Activated naive CD8-positive, alpha-beta T cell treated with anti-CD3 and anti-CD28 coated beads, Interleukin-2, amount 10 ng/mL, durations not matched to agents 7 days and 5 days (primary cell): ENCODE results near the gene NDUFAF2. TPM values are rescaled to one million over a fixed set of nuclear protein-coding genes. Genes with fewer than 3 reads are reported as not detected.
"Not testable (repeated sequence)": the region's sequence is repeated elsewhere in the genome, so short reads cannot be mapped to it uniquely, and the experiment has no call there.

Experiments
- ATAC-seq: fragments of 150-1000 bp; cut with Tn5 transposase; one replicate; pipeline ENCODE4 v1.10.0; 2021; ENCODE audit warnings: low read depth, moderate library complexity
- POLR2A ChIA-PET: fragments of 350-600 bp; sonication (Branson Sonifier 250); formaldehyde crosslinking; loops from one replicate; lab custom pipeline; 2021; ENCODE audit warnings: antibody characterized with exemption; lab: Charles Lee
- DNase-seq: peaks from one replicate; pipeline ENCODE4 v3.0.0; 2021
- H3K27ac Mint-ChIP-seq: one replicate; pipeline ENCODE4 v1.8.0; 2022; ENCODE audit warnings: mild to moderate bottlenecking, mixed read lengths
- H3K27me3 Mint-ChIP-seq: one replicate; pipeline ENCODE4 v1.8.0; 2022; ENCODE audit warnings: mild to moderate bottlenecking, moderate library complexity, mixed read lengths
- H3K36me3 Mint-ChIP-seq: one replicate; pipeline ENCODE4 v1.8.0; 2021; ENCODE audit warnings: mild to moderate bottlenecking, mixed read lengths
- H3K4me1 Mint-ChIP-seq: one replicate; pipeline ENCODE4 v1.8.0; 2021; ENCODE audit warnings: mixed read lengths
- H3K4me3 Mint-ChIP-seq: one replicate; pipeline ENCODE4 v1.8.0; 2022; ENCODE audit warnings: mild to moderate bottlenecking, moderate library complexity, mixed read lengths
- H3K9me3 Mint-ChIP-seq: one replicate; pipeline ENCODE4 v1.8.0; 2021; ENCODE audit warnings: mixed read lengths
- total RNA-seq, 2 experiments: library from RNA; stranded (reverse); gene quantifications; one replicate each; pipeline ENCODE4 v1.2.3, GENCODE V29; 2021

The NDUFAF2 gene
- total RNA-seq, 2 experiments from 2014 or later = 16.2 to 18.5 TPM

DNA sequence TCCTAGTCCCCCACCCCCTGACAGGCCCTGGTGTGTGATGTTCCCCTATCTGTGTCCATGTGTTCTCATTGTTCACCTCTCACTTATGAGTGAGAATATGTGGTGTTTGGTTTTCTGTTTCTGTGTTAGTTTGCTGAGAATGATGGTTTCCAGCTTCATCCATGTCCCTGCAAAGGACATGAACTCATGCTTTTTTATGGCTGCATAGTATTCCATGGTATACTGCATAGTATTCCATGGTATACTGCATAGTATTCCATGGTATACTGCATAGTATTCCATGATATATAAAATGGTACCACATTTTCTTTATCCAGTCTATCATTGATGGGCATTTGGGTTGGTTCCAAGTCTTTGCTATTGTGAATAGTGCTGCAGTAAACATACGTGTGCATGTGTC is 86.3 kb downstream of the NDUFAF2 start:
- H3K27ac Mint-ChIP-seq, H3K27me3 Mint-ChIP-seq, H3K36me3 Mint-ChIP-seq, DNase-seq, POLR2A ChIA-PET, H3K9me3 Mint-ChIP-seq, H3K4me3 Mint-ChIP-seq, H3K4me1 Mint-ChIP-seq, ATAC-seq: not testable (repeated sequence)

DNA sequence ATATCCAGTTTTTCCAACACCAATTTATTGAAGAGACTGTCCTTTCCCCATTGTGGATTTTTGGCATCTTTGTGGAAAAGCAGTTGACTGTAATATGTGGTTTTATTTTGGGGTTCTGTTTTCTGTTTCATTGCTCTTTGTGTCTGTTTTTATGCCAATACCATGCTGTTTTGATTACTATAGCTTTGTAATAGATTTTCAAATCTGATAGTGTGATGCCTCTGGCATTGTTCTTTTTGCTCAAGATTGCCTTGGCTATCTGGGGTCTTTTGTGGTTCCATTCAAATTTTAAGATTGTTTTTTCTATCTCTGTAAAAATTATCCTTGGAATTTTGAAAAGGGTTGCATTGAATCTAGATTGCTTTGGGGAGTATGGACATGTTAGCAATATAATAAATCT is 99.5 kb downstream of the NDUFAF2 start:
- H3K4me1 Mint-ChIP-seq = peaks cover 2% of the 10 kb centered on the region

DNA sequence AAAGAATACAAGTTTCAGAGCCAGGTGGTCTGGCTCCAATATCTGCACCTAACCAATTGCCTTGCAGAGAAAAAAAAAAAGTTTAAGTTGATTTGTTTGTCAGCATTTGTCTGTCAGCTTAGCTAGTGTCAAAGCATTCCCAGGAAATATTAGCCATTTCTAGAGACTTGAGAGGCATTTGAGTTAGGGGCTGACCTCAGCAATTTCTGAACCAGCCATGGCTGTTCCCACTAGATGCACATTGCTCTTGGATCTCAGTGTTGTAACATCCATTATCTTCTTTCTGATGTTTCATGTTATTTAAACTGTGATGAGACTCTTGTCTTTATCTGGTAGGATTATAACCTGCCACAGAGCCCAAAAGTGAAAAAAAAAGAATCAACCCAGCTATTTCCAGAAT is 102.3 kb downstream of the NDUFAF2 start:
- Mint-ChIP-seq H3K4me1 (peaks cover 2% of the 10 kb centered on the region), H3K27ac (no peak overlapping the region), H3K36me3 (peaks cover 15% of the 10 kb centered on the region), H3K4me3 (no peak overlapping the region), H3K27me3 (no peaks in the 10 kb centered on the region), H3K9me3 (peaks cover 4% of the 10 kb centered on the region)
- no peak for DNase-seq
- ATAC-seq = no peak
- POLR2A ChIA-PET = no interaction called here

More for the DNA sequence above, 99.5 kb downstream of the NDUFAF2 start:
- peaks cover 4% of the 10 kb centered on the region for H3K9me3 Mint-ChIP-seq
- POLR2A ChIA-PET = no interaction called here
- no peaks in the 10 kb centered on the region for H3K27me3 Mint-ChIP-seq
- H3K4me3 Mint-ChIP-seq = no peak overlapping the region
- no peak for DNase-seq
- ATAC-seq = no peak
- H3K36me3 Mint-ChIP-seq = peaks cover 15% of the 10 kb centered on the region
- no peak overlapping the region for H3K27ac Mint-ChIP-seq

DNA sequence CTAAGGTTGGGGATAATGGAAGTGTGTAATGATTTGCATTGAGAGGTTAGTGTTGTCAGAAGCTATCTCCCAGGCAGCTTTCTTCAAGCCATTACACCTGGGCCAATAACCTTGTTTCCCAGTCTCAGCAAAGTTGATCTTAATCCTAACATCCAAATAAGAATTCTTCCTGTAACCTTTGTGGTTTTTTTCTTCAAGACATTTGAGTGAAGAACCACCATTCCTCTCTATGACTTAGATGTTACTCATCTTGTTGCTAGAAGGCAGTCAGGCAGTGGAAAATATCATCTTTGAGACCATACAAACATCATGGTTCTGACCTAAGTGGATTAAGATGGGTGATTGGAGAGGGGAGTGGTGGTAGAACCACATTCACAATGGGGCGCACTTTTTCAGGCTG is 103.5 kb downstream of the NDUFAF2 start:
- H3K27ac Mint-ChIP-seq = no peak overlapping the region
- no peak for ATAC-seq
- H3K9me3 Mint-ChIP-seq = peaks cover 4% of the 10 kb centered on the region
- POLR2A ChIA-PET = no interaction called here
- peaks cover 15% of the 10 kb centered on the region for H3K36me3 Mint-ChIP-seq
- no peak for DNase-seq
- H3K4me1 Mint-ChIP-seq = peaks cover 2% of the 10 kb centered on the region
- no peaks in the 10 kb centered on the region for H3K27me3 Mint-ChIP-seq
- no peak overlapping the region for H3K4me3 Mint-ChIP-seq

DNA sequence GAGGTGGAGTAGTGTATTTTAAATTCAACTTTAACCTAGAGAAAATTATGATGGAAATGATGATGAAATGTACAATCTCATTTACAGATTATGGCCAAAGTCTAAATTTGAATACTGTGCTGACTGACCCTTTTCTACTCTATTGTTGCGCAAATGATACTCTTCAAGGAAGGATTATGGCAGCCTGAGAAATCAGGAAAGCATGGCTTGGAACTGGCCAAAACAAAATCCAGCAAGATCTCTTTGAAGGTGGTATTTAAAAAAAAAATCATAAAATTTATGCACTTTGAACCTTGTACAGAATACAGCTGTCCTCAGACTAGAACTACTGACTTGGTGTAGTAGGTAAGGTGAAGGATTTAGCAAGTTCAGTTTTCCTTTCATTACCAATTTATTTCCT is 105.3 kb downstream of the NDUFAF2 start:
- POLR2A ChIA-PET = no interaction called here
- Mint-ChIP-seq H3K36me3 (peaks cover 9% of the 10 kb centered on the region), H3K9me3 (peaks cover 2% of the 10 kb centered on the region), H3K4me1 (peaks cover 2% of the 10 kb centered on the region), H3K27ac (no peak overlapping the region), H3K27me3 (no peaks in the 10 kb centered on the region), H3K4me3 (no peak overlapping the region)
- no peak for DNase-seq
- no peak for ATAC-seq

DNA sequence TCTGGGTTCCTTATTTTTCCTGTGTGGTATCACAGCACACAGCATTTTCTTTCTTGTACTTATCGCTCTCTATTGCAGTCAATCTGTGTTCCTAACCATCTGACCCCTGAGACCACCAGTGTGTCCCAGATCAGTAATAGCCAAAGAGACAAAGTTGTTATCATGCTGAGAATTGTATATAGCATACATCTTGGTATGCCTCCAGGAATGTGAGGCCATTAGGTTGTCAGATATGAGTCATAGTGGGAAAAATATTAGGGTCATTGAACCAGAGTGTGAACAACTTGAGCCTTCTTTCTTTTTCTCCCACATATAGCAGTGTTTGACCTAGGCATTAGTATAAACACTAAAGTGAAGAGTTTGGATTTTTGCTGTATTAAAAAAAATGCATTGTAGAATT is 106.3 kb downstream of the NDUFAF2 start:
- no peak overlapping the region for H3K27ac Mint-ChIP-seq
- DNase-seq (no peak), ATAC-seq (no peak)
- H3K36me3 Mint-ChIP-seq = peaks cover 4% of the 10 kb centered on the region
- H3K4me3 Mint-ChIP-seq = no peak overlapping the region
- H3K9me3 Mint-ChIP-seq = peaks cover 2% of the 10 kb centered on the region
- H3K4me1 Mint-ChIP-seq = peaks cover 2% of the 10 kb centered on the region
- POLR2A ChIA-PET = no interaction called here
- no peaks in the 10 kb centered on the region for H3K27me3 Mint-ChIP-seq

DNA sequence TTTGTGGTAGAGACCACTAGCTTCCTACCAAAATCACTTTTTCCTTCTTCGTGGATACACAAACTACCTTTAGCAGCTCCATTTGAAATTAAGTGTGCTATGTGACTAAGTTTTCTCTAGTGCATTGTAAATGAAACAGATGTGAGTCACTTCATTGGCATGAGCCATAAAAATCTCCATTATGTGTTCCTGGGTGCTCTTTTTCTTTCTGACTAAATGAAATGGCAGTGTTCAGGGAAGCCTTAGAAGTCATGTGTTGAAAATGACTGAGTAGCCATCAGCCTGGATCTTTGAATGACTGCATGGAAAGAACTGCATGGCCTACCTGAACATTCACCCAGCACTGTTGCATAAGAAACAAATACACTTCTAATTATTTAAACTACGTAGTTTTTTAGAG is 107.9 kb downstream of the NDUFAF2 start:
- DNase-seq (no peak), ATAC-seq (no peak)
- H3K27me3 Mint-ChIP-seq = no peaks in the 10 kb centered on the region
- H3K27ac Mint-ChIP-seq = no peak overlapping the region
- peaks cover 2% of the 10 kb centered on the region for H3K36me3 Mint-ChIP-seq
- POLR2A ChIA-PET = no interaction called here
- peaks cover 2% of the 10 kb centered on the region for H3K4me1 Mint-ChIP-seq
- no peak overlapping the region for H3K4me3 Mint-ChIP-seq
- H3K9me3 Mint-ChIP-seq = no peaks in the 10 kb centered on the region

DNA sequence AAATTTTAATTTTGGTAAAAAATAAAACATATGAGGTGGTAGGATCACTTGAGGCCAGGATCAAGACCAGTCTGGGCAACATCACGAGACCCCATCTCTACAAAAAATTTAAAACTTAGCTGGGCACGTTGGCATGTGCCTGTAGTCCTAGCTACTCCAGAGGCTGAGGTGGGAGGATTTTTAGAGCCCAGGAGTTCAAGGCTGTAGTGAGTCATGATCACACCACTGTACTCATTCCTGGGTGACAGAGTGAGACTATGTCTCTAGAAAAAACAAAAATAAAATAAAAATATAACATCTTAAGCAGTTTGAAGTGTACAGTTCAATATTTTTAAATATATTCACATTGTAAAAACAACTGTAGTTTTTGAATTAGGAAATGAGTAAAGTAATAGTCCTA is 108.9 kb downstream of the NDUFAF2 start:
- POLR2A ChIA-PET = no interaction called here
- no peaks in the 10 kb centered on the region for H3K27me3 Mint-ChIP-seq
- H3K36me3 Mint-ChIP-seq = no peaks in the 10 kb centered on the region

DNA sequence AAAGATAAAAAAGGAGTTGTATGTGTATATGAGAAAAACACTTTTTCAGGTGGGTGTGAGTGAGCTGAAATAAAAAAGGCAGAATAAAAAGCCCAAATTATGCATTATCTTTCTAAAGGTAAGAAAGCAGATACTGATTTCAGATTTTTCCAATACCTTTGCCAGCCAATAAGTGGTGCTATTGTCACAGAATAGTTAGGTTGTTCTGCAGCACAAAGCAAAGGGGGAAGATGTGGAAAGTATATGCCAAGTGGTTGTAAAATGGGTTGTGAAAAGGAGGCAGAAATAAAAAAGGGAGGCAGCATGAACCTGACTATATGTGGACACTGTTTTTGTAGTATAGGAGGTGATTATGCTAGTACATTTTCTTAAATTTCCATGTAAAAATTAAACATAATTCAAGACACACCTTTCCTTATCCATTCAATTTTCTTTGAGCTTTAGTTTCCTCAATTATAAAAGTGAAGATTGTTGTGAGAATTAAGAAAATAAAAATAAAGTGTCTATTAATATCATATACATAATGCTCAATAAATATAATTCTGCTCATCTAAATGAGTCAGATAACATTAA is 110.5 kb downstream of the NDUFAF2 start:
- ATAC-seq = peak; percentile 47
- Mint-ChIP-seq H3K36me3 (peaks cover 1% of the 10 kb centered on the region), H3K4me3 (no peak overlapping the region), H3K9me3 (no peaks in the 10 kb centered on the region), H3K4me1 (no peaks in the 10 kb centered on the region), H3K27ac (no peak overlapping the region), H3K27me3 (no peaks in the 10 kb centered on the region)
- POLR2A ChIA-PET = no interaction called here
- no peak for DNase-seq

More for the DNA sequence above, 108.9 kb downstream of the NDUFAF2 start:
- H3K27ac Mint-ChIP-seq = no peak overlapping the region
- no peaks in the 10 kb centered on the region for H3K9me3 Mint-ChIP-seq
- ATAC-seq (no peak), DNase-seq (no peak)
- no peaks in the 10 kb centered on the region for H3K4me1 Mint-ChIP-seq
- no peak overlapping the region for H3K4me3 Mint-ChIP-seq

DNA sequence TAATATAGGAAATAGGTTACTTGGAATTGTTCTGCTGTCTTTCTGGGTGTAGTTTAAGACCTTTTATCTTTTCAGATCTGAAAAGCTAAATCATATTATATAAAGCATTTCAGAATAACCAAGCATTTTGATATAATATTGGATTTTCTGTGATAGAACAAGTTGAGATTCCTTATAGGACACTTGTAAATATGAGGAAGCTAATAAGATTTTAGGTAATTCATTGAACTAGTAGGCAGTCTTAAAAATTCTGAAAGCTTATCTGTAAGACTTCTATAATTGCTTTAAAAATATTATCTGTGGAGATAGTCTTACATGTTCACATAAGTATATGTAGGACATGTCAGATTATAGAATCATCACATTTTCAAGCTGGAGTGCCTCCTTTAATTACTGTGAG is 114.5 kb downstream of the NDUFAF2 start:
- Mint-ChIP-seq H3K27me3 (no peaks in the 10 kb centered on the region), H3K27ac (no peak overlapping the region), H3K36me3 (peaks cover 9% of the 10 kb centered on the region), H3K4me3 (no peak overlapping the region), H3K9me3 (peaks cover 2% of the 10 kb centered on the region), H3K4me1 (no peaks in the 10 kb centered on the region)
- POLR2A ChIA-PET = no interaction called here
- DNase-seq = no peak
- ATAC-seq = no peak

DNA sequence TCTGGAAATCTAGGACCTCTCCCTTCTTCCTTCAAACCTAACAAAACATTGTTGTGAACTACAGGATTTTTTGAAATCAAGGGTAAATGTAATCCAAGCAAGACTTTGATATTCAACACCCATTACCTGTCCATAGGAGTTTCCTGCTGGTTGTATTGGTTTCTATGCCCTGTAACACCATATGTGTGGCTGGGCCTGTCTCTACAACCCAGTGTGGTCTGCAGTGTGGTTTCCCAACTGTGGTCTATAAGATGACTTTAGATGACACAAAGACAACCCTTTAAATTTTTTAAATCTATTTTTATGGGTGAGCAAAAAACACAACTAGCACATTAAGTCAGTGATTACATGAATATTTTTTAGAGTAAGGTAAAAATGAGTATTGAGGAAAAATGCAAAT is 124.1 kb downstream of the NDUFAF2 start:
- H3K27me3 Mint-ChIP-seq = no peaks in the 10 kb centered on the region
- DNase-seq = no peak
- no peak overlapping the region for H3K4me3 Mint-ChIP-seq
- peaks cover 5% of the 10 kb centered on the region for H3K36me3 Mint-ChIP-seq
- POLR2A ChIA-PET = no interaction called here
- H3K27ac Mint-ChIP-seq = no peak overlapping the region
- ATAC-seq = no peak
- H3K4me1 Mint-ChIP-seq = peaks cover 5% of the 10 kb centered on the region
- no peaks in the 10 kb centered on the region for H3K9me3 Mint-ChIP-seq

DNA sequence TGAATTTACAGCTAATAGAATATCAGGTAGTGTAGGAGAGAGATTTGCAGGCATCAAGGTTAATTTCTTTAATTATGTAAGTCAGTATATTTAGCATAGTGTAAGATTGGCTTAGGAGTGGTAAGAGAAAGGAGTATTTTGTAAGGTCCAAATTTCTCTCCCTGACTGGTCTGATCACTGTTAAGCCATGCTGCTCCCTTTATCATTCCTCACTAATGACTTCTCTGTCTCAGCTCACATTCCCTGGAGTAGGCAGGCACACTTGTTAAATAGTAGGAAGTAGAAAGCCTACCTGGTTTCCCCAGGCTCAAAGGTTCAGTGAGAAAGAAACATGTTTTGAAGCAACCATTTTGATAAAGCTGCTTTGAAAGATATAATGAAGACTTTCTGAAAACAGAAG is 126.5 kb downstream of the NDUFAF2 start:
- no peaks in the 10 kb centered on the region for H3K27me3 Mint-ChIP-seq
- ATAC-seq (no peak), DNase-seq (no peak)
- no peaks in the 10 kb centered on the region for H3K9me3 Mint-ChIP-seq
- POLR2A ChIA-PET = no interaction called here
- H3K36me3 Mint-ChIP-seq = peaks cover 11% of the 10 kb centered on the region
- H3K4me3 Mint-ChIP-seq = no peak overlapping the region
- peaks cover 5% of the 10 kb centered on the region for H3K4me1 Mint-ChIP-seq
- no peak overlapping the region for H3K27ac Mint-ChIP-seq

DNA sequence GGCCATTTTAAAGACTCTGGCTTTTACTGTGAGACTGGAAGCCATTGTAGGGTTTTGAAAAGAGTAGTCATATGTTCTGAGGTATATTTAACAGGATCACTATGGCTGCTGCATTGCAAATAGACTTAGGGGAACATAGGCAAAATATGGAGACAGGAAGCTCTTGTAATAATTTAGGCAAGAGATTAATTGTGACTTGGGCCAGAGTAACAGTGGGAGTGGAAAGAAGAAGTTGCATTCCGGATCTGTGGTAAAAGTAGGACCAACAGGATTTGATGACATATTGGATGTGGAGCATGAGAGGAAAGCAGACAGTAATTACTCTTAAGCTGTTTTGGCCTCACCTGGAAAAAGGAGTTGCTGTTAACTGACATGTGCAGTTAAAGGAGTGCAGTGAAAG is 131.6 kb downstream of the NDUFAF2 start:
- POLR2A ChIA-PET = no interaction called here
- ATAC-seq (no peak), DNase-seq (no peak)
- Mint-ChIP-seq H3K4me3 (no peak overlapping the region), H3K27me3 (no peaks in the 10 kb centered on the region), H3K9me3 (no peaks in the 10 kb centered on the region), H3K27ac (no peak overlapping the region), H3K36me3 (peaks cover 8% of the 10 kb centered on the region), H3K4me1 (no peaks in the 10 kb centered on the region)

DNA sequence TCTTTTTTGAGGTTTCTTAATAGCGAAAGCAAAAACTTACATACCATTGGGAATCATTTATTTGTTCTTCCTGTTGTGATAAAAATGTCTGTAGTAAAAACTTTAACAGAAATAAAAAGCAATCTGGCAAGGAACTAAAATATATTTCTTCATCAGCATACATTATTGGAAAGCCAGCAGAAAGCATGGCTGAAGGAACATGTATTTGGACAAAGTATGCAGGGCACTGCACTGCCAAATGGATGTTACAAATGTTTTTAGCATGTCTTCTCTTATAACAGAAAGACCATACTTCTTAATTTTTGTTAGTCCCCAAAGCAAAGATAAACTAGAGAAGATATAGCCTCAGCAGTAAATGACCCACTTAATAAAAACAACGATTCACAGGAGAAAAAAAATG is 136.7 kb downstream of the NDUFAF2 start:
- ATAC-seq (no peak), DNase-seq (no peak)
- H3K27ac Mint-ChIP-seq = no peak overlapping the region
- POLR2A ChIA-PET = no interaction called here
- no peaks in the 10 kb centered on the region for H3K4me1 Mint-ChIP-seq
- H3K9me3 Mint-ChIP-seq = peaks cover 1% of the 10 kb centered on the region
- H3K36me3 Mint-ChIP-seq = peaks cover 6% of the 10 kb centered on the region
- no peaks in the 10 kb centered on the region for H3K27me3 Mint-ChIP-seq
- H3K4me3 Mint-ChIP-seq = no peak overlapping the region
